Measurements from ENCODE around the gene STX16. TPM values are rescaled to one million over a fixed set of nuclear protein-coding genes. Genes with fewer than 3 reads are reported as not detected.

Gene STX16
- total and polyA plus RNA-seq, 9 of the 15 experiments (the other 6 are each of a cell fraction or from before 2014, with no cell fraction given): 4.4 to 43.5 (median 14.7) TPM

- H3K36me3 ChIP-seq (ENCODE audit: control insufficient read depth, insufficient read depth, low read length): no peaks in the 10 kb centered on the region
- DNase-seq (ENCODE audit: extremely low read depth in 1 of 4, low spot score in 3 of 4): no peak
- H3K9me3 ChIP-seq (replicated peaks; ENCODE audit: control insufficient read depth, insufficient read depth, low read depth, low read length): no peaks in the 10 kb centered on the region; the same call in 1 of the 2 replicates
- no peaks in the 10 kb centered on the region for H4K20me1 ChIP-seq (replicated peaks; ENCODE audit: control insufficient read depth, insufficient read depth, low read length)
- H2AFZ ChIP-seq (ENCODE audit: low read depth, low read length): no peak overlapping the region
- no peaks in the 10 kb centered on the region for H3K9me1 ChIP-seq (ENCODE audit: control insufficient read depth, insufficient read depth, low read length)
- no peak overlapping the region for H3K9ac ChIP-seq (ENCODE audit: insufficient read depth in 1 of 2, low read depth in 2 of 2, low read length in 2 of 2)
- no peaks in the 10 kb centered on the region for H3K79me2 ChIP-seq (ENCODE audit: control insufficient read depth, insufficient read depth, low read length)
- ChIA-PET POLR2A (no interaction called here), CTCF (ENCODE audit: low intra/inter-chr PET ratio) (no interaction called here)
- H3K27ac ChIP-seq (ENCODE audit: extremely low read depth, low read depth, low read length): no peak overlapping the region
- peaks cover 20 to 44% of the 10 kb centered on the region in 2 experiments; a peak in 4 of 5 replicates for H3K27me3 ChIP-seq (ENCODE audit: control insufficient read depth in 2 of 2, insufficient read depth in 2 of 2, low read length in 2 of 2)
- no peak overlapping the region for H3K4me3 ChIP-seq
- WGBS (ENCODE audit: insufficient coverage, low coverage, missing lambda C conversion rate): 0% methylated on average over 3 of the region's 3 CpGs
- ATAC-seq: no peak
- no peak for FAIRE-seq
- H3K4me2 ChIP-seq (ENCODE audit: insufficient read depth, low read length): no peak overlapping the region
- intact Hi-C loops (cut with micrococcal nuclease): no loop called here
- no peaks in the 10 kb centered on the region; a peak in 1 of 5 replicates for H3K4me1 ChIP-seq (replicated peaks in 1 of 2; ENCODE audit: control insufficient read depth in 2 of 2, insufficient read depth in 2 of 2, low read length in 2 of 2)
- no TSS peak for BruUV-seq (replicated peaks)
- in situ Hi-C loops (cut with MboI): no loop called here
- TF ChIP-seq HOXB6 (CRISPR knock-in tag; IDR thresholded peaks at IDR 0.05; ENCODE audit: borderline replicate concordance) (no peak), MAFG (tag; conservative IDR thresholded peaks at IDR 0.05) (no peak), NFE2L1 (tag; IDR thresholded peaks at IDR 0.05; ENCODE audit: borderline replicate concordance, low read depth) (no peak), ZNF449 (CRISPR knock-in tag; IDR thresholded peaks at IDR 0.05) (no peak), ZNF407 (IDR thresholded peaks at IDR 0.05; ENCODE audit: low read depth) (no peak), IFI16 (CRISPR knock-in tag; IDR thresholded peaks at IDR 0.05) (no peak), TCF15 (CRISPR knock-in tag; IDR thresholded peaks at IDR 0.05) (no peak), NELFE (IDR thresholded peaks at IDR 0.05; ENCODE audit: insufficient read depth, insufficient read length) (no peak), MXI1 (IDR thresholded peaks at IDR 0.05; ENCODE audit: low read depth, low read length) (no peak), TFAP4 (CRISPR knock-in tag; IDR thresholded peaks at IDR 0.05; ENCODE audit: borderline replicate concordance) (no peak), MLX (CRISPR knock-in tag; conservative IDR thresholded peaks at IDR 0.05) (no peak)
These were observed 72.5 kb downstream of the STX16 start for GRCh38 chr20:58723628-58723984.
